ENCODE data around the gene ZNF792. TPM values are rescaled to one million over a fixed set of nuclear protein-coding genes. Genes with fewer than 3 reads are reported as not detected.
"Not testable (repeated sequence)": the region's sequence is repeated elsewhere in the genome, so short reads cannot be mapped to it uniquely, and the experiment has no call there.

Gene ZNF792
- polyA plus RNA-seq, 1 donor from 2014 or later: 3.7 TPM

DNA sequence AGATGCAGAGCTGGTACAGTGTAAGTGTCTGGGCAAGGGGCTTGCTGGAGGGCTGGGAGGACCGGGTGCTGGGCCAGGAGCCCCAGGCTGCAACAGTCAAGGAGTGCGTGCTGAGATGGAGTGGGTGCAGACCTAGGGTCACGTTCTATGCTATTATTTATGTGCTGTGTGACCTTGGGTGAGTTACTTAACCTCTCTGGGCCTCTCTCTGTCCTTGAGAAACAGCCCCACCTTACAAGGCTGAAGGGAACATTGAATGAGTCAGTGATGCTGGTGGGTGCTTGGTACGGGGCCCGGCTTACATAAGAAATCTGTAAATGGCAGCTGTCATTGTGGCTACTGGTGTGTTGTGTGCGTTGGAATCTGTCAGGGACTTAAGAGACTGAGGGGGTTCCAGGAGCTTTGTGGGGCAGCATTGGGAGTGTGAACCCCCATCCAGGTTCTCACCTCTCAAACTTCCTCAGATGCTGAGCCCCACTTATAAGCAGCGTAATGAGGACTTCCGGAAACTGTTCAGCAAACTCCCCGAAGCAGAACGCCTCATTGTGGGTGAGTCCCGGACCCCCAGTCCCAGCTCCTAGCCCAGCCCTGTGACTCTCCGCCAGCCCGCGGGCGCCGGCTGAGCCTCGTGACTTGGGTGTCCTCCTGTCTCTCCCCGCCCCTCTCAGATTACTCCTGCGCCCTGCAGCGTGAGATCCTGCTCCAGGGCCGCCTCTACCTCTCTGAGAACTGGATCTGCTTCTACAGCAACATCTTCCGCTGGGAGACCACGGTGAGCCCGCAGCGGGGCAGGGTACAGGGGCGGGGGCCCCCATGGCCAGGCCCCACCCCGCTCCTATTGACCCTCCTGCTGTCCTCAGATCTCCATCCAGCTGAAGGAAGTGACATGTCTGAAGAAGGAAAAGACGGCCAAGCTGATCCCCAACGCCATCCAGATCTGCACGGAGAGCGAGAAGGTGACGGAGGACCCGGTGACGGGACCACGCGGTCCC, 45.7 kb upstream of the ZNF792 start:
- Histone ChIP-seq H3K9me3 (ENCODE audit: low read length) (no peaks in the 10 kb centered on the region), H3K36me3 (ENCODE audit: insufficient read depth, low read length) (no peaks in the 10 kb centered on the region), H3K79me2 (replicated peaks; ENCODE audit: insufficient read depth, low read length) (peaks cover 14% of the 10 kb centered on the region), H2AFZ (ENCODE audit: low read depth, low read length) (no peak overlapping the region), H3K9ac (ENCODE audit: low read length) (no peak overlapping the region), H3F3A (ENCODE audit: insufficient read depth, low read length, poor library complexity, severe bottlenecking) (no peaks in the 10 kb centered on the region), H4K20me1 (ENCODE audit: insufficient read depth) (no peaks in the 10 kb centered on the region), H3K27me3 (ENCODE audit: insufficient read depth, low read depth, low read length) (no peaks in the 10 kb centered on the region), H3K4me2 (ENCODE audit: low read length) (no peak overlapping the region), H3K9me2 (ENCODE audit: insufficient read depth, low read length) (no peaks in the 10 kb centered on the region), H3K27ac (ENCODE audit: low read length) (no peak overlapping the region), H3K4me3 (ENCODE audit: low read length) (no peak overlapping the region)
- TF ChIP-seq EZH2 (IDR thresholded peaks at IDR 0.05; ENCODE audit: borderline replicate concordance, insufficient read depth, low read length, poor library complexity, severe bottlenecking) (no peak), RAD21 (conservative IDR thresholded peaks at IDR 0.05) (no peak)

DNA sequence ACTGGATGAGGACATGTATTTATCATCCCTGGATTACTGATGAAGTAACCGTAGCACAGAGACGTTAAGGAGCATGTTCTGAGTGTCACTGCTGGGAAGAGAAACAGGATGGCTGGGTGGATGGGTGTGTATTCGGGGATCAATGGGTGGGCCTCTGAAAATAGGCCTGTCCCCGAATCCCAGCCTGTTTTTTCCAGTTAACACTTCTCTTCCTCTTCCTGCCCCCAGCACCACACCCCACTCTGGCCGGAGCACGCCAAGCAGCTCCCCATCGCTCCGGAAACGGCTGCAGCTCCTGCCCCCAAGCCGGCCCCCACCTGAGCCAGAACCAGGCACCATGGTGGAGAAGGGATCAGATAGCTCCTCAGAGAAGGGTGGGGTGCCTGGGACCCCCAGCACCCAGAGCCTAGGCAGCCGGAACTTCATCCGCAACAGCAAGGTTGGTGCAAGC, 44.9 kb upstream of the ZNF792 start:
- Histone ChIP-seq H3K4me3 (ENCODE audit: low read length) (no peak overlapping the region), H4K20me1 (ENCODE audit: insufficient read depth) (no peaks in the 10 kb centered on the region), H3K79me2 (replicated peaks; ENCODE audit: insufficient read depth, low read length) (peaks cover 22% of the 10 kb centered on the region), H2AFZ (ENCODE audit: low read depth, low read length) (no peak overlapping the region), H3K9me2 (ENCODE audit: insufficient read depth, low read length) (no peaks in the 10 kb centered on the region), H3K9ac (ENCODE audit: low read length) (no peak overlapping the region), H3F3A (ENCODE audit: insufficient read depth, low read length, poor library complexity, severe bottlenecking) (no peaks in the 10 kb centered on the region), H3K9me3 (ENCODE audit: low read length) (no peaks in the 10 kb centered on the region), H3K36me3 (ENCODE audit: insufficient read depth, low read length) (no peaks in the 10 kb centered on the region), H3K27me3 (ENCODE audit: insufficient read depth, low read depth, low read length) (no peaks in the 10 kb centered on the region), H3K4me2 (ENCODE audit: low read length) (no peak overlapping the region), H3K27ac (ENCODE audit: low read length) (no peak overlapping the region)
- TF ChIP-seq, protein P1, sequence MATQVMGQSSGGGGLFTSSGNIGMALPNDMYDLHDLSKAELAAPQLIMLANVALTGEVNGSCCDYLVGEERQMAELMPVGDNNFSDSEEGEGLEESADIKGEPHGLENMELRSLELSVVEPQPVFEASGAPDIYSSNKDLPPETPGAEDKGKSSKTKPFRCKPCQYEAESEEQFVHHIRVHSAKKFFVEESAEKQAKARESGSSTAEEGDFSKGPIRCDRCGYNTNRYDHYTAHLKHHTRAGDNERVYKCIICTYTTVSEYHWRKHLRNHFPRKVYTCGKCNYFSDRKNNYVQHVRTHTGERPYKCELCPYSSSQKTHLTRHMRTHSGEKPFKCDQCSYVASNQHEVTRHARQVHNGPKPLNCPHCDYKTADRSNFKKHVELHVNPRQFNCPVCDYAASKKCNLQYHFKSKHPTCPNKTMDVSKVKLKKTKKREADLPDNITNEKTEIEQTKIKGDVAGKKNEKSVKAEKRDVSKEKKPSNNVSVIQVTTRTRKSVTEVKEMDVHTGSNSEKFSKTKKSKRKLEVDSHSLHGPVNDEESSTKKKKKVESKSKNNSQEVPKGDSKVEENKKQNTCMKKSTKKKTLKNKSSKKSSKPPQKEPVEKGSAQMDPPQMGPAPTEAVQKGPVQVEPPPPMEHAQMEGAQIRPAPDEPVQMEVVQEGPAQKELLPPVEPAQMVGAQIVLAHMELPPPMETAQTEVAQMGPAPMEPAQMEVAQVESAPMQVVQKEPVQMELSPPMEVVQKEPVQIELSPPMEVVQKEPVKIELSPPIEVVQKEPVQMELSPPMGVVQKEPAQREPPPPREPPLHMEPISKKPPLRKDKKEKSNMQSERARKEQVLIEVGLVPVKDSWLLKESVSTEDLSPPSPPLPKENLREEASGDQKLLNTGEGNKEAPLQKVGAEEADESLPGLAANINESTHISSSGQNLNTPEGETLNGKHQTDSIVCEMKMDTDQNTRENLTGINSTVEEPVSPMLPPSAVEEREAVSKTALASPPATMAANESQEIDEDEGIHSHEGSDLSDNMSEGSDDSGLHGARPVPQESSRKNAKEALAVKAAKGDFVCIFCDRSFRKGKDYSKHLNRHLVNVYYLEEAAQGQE (IDR thresholded peaks at IDR 0.05; ENCODE audit: borderline replicate concordance): no peak
- no peak for TF ChIP-seq EZH2 (IDR thresholded peaks at IDR 0.05; ENCODE audit: borderline replicate concordance, insufficient read depth, low read length, poor library complexity, severe bottlenecking)
- no peak for TF ChIP-seq MXI1 (conservative IDR thresholded peaks at IDR 0.05; ENCODE audit: poor library complexity, severe bottlenecking)
- TF ChIP-seq, protein P2, sequence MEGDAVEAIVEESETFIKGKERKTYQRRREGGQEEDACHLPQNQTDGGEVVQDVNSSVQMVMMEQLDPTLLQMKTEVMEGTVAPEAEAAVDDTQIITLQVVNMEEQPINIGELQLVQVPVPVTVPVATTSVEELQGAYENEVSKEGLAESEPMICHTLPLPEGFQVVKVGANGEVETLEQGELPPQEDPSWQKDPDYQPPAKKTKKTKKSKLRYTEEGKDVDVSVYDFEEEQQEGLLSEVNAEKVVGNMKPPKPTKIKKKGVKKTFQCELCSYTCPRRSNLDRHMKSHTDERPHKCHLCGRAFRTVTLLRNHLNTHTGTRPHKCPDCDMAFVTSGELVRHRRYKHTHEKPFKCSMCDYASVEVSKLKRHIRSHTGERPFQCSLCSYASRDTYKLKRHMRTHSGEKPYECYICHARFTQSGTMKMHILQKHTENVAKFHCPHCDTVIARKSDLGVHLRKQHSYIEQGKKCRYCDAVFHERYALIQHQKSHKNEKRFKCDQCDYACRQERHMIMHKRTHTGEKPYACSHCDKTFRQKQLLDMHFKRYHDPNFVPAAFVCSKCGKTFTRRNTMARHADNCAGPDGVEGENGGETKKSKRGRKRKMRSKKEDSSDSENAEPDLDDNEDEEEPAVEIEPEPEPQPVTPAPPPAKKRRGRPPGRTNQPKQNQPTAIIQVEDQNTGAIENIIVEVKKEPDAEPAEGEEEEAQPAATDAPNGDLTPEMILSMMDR (IDR thresholded peaks at IDR 0.05; ENCODE audit: poor library complexity, severe bottlenecking): no peak
- TF ChIP-seq SMC3 (conservative IDR thresholded peaks at IDR 0.05; ENCODE audit: poor library complexity): no peak
- TF ChIP-seq EP300 (conservative IDR thresholded peaks at IDR 0.05; ENCODE audit: poor library complexity, severe bottlenecking): no peak
- no peak for TF ChIP-seq TAF1 (IDR thresholded peaks at IDR 0.05; ENCODE audit: low read depth)
- TF ChIP-seq POLR2AphosphoS5 (IDR thresholded peaks at IDR 0.05): no peak
- TF ChIP-seq RAD21 (conservative IDR thresholded peaks at IDR 0.05): no peak

DNA sequence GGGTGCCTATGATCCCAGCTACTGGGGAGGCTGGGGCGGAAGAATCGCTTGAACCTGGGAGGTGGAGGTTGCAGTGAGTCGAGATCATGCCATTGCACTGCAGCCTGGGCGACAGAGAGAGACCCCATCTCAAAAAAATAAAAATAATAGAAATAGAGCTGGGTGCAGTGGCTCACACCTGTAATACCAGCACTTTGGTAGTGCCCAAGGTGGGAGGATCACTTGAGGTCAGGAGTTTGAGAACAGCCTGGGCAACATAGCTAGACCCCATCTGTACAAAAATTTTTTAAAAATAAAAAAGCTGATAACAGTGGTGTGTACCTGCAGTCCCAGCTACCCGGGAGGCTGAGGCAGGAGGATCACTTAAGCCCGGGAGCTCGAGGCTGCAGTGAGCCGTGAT, 43.4 kb upstream of the ZNF792 start:
- H2AFZ ChIP-seq (ENCODE audit: low read depth, low read length); H3F3A ChIP-seq (ENCODE audit: insufficient read depth, low read length, poor library complexity, severe bottlenecking); H3K9ac ChIP-seq (ENCODE audit: low read length); H3K27ac ChIP-seq (ENCODE audit: low read length); H4K20me1 ChIP-seq (ENCODE audit: insufficient read depth); H3K9me3 ChIP-seq (ENCODE audit: low read length); H3K27me3 ChIP-seq (ENCODE audit: insufficient read depth, low read depth, low read length); H3K4me2 ChIP-seq (ENCODE audit: low read length); H3K9me2 ChIP-seq (ENCODE audit: insufficient read depth, low read length); H3K4me3 ChIP-seq (ENCODE audit: low read length); H3K36me3 ChIP-seq (ENCODE audit: insufficient read depth, low read length): not testable (repeated sequence)
- H3K79me2 ChIP-seq (replicated peaks; ENCODE audit: insufficient read depth, low read length): peaks cover 34% of the 10 kb centered on the region

Data from neural cell (in vitro differentiated cells).